Activated T-helper 17 cell treated with anti-CD3 and anti-CD28 coated beads, Interleukin-2, amount 50 U/mL, for 72 hours (primary cell): Measurements from ENCODE around the gene HNF1A. TPM values are rescaled to one million over a fixed set of nuclear protein-coding genes. Genes with fewer than 3 reads are reported as not detected.
A peak's percentile ranks its signal among the peaks of the same experiment; 100 is the strongest.

Source experiments
- ATAC-seq: fragments of 150-1000 bp; cut with Tn5 transposase; replicated peaks from 2 replicates; pipeline ENCODE4 v1.10.0; 2021; ENCODE audit warnings: mild to moderate bottlenecking, moderate library complexity
- H3K27ac Mint-ChIP-seq: one replicate; pipeline ENCODE4 v1.8.0; 2022; ENCODE audit warnings: mixed read lengths
- H3K27me3 Mint-ChIP-seq: one replicate; pipeline ENCODE4 v1.8.0; 2022; ENCODE audit warnings: mixed read lengths
- H3K36me3 Mint-ChIP-seq: one replicate; pipeline ENCODE4 v1.8.0; 2022; ENCODE audit warnings: low read depth, mild to moderate bottlenecking, mixed read lengths
- H3K4me1 Mint-ChIP-seq: one replicate; pipeline ENCODE4 v1.8.0; 2022; ENCODE audit warnings: mixed read lengths
- H3K4me3 Mint-ChIP-seq: one replicate; pipeline ENCODE4 v1.8.0; 2022; ENCODE audit warnings: mild to moderate bottlenecking, mixed read lengths
- H3K9me3 Mint-ChIP-seq: one replicate; pipeline ENCODE4 v1.8.0; 2022; ENCODE audit warnings: mixed read lengths
- total RNA-seq, 2 donors: library from RNA; stranded (reverse); gene quantifications; one replicate each; pipeline ENCODE4 v1.2.3, GENCODE V29; 2022

The HNF1A gene, protein sequence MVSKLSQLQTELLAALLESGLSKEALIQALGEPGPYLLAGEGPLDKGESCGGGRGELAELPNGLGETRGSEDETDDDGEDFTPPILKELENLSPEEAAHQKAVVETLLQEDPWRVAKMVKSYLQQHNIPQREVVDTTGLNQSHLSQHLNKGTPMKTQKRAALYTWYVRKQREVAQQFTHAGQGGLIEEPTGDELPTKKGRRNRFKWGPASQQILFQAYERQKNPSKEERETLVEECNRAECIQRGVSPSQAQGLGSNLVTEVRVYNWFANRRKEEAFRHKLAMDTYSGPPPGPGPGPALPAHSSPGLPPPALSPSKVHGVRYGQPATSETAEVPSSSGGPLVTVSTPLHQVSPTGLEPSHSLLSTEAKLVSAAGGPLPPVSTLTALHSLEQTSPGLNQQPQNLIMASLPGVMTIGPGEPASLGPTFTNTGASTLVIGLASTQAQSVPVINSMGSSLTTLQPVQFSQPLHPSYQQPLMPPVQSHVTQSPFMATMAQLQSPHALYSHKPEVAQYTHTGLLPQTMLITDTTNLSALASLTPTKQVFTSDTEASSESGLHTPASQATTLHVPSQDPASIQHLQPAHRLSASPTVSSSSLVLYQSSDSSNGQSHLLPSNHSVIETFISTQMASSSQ
- total RNA-seq, result not detected

DNA sequence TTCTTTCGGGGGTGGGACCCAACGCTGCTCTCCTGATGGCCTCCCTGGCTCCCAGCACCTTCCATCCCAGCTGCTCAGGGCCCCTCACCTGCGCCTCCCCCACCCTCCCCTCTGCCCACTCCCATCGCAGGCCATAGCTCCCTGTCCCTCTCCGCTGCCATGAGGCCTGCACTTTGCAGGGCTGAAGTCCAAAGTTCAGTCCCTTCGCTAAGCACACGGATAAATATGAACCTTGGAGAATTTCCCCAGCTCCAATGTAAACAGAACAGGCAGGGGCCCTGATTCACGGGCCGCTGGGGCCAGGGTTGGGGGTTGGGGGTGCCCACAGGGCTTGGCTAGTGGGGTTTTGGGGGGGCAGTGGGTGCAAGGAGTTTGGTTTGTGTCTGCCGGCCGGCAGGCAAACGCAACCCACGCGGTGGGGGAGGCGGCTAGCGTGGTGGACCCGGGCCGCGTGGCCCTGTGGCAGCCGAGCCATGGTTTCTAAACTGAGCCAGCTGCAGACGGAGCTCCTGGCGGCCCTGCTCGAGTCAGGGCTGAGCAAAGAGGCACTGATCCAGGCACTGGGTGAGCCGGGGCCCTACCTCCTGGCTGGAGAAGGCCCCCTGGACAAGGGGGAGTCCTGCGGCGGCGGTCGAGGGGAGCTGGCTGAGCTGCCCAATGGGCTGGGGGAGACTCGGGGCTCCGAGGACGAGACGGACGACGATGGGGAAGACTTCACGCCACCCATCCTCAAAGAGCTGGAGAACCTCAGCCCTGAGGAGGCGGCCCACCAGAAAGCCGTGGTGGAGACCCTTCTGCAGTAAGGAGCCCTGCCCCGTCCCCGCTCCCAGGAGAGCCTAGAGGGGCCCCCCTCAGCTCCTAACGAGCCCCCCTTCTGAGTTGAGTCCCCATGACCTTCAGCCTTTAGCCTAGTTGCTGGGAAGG is at the start of gene HNF1A:
Gene HNF1A (plus strand): TSS at position 248 of the 924 bp plus-strand sequence. CDS start 226 bp downstream, at position 474.
- H3K9me3 Mint-ChIP-seq, result no peaks in the 10 kb centered on the region
- no peak within 1 kb of the TSS for H3K4me3 Mint-ChIP-seq
- no peaks in the 10 kb centered on the region for H3K4me1 Mint-ChIP-seq
- H3K36me3 Mint-ChIP-seq, result no peaks in the 10 kb centered on the region
- H3K27me3 Mint-ChIP-seq, result no peaks in the 10 kb centered on the region
- no peak for ATAC-seq
- H3K27ac Mint-ChIP-seq, result no peak within 1 kb of the TSS

DNA sequence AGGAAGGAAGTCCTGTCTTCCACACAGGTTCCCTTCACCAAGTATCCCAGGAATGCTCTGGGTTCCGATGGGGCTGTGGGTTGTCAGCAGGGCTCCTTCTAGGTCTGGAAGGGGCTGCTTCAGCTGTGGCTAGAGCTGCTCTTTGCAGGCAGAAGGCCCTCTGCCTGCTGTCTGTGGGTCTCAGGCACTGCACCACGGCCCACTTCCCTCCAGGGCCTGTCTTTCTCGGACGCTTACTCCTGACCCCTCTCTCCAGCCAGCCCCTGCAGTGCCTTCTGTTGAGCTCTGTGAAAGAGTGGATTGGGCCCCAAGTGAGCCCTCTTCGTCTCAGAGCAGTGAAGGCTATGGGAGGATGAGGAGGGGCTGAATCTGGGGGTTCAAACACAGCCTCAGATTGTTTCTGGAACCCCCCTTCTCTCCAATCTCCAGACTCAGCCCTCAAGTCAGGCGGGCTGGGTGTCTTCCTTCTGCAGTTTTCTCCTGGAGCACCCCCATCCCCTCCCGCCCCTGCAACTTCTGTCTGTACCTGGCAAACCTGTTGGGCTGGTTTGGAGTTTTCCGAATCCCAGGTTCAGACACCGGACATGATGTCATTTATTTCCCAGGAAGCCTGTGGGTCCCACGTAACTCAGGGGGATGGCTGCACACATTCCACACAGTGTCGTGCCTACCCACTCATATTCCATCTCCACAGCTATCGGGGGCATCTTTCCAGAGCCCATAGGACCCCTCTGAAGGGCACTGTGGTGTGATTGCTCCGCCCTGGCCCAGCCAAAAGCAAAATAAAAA is 49.3 kb upstream of the HNF1A start:
- ATAC-seq, result peak; percentile 19
- Mint-ChIP-seq H3K36me3 (no peaks in the 10 kb centered on the region), H3K27me3 (peaks cover 6% of the 10 kb centered on the region), H3K27ac (no peak overlapping the region), H3K9me3 (no peaks in the 10 kb centered on the region), H3K4me1 (no peaks in the 10 kb centered on the region), H3K4me3 (no peak overlapping the region)

DNA sequence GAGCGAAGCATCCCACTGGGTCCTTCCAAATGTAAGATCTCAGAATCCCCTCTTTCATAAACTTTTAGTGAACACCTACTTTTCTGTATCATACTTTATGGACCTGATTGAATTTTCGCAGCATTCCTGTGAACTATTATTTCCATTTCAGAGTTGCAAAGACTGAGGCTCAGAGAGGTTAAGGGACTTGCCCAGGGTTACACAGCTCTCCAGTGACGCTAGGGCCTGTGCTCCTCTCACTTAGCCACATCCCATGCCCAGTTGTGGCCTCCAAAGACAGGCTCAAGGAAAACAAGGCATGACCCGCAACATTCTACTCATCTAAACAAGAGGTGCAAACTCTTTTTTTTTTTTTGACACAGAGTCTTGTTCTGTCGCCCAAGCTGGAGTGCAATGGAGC is 48.3 kb upstream of the HNF1A start:
- Mint-ChIP-seq H3K27me3 (peaks cover 6% of the 10 kb centered on the region), H3K27ac (no peak overlapping the region), H3K9me3 (no peaks in the 10 kb centered on the region), H3K36me3 (no peaks in the 10 kb centered on the region), H3K4me1 (no peaks in the 10 kb centered on the region), H3K4me3 (no peak overlapping the region)
- no peak for ATAC-seq

DNA sequence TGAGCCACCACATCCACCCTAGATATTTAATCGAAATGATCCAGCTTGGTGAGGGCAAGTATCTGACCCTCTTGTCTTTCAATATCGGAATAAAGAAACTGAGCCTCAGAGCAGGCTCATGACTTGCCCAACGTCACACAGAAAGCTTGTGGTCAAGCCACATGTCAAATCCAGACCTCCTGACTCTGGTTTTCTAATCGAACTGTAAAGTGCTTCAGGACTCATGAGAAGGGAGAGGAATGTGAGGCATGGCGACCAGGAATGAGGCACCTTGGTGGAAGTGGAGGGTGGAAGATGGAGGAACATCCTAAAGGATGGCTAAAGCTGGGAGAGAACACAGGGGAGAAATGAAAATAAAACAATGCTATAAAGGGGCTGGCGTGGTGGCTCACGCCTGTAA is 46.3 kb upstream of the HNF1A start:
- Mint-ChIP-seq H3K36me3 (no peaks in the 10 kb centered on the region), H3K27ac (no peak overlapping the region), H3K4me1 (no peaks in the 10 kb centered on the region), H3K27me3 (peaks cover 6% of the 10 kb centered on the region), H3K9me3 (no peaks in the 10 kb centered on the region), H3K4me3 (no peak overlapping the region)
- no peak for ATAC-seq

DNA sequence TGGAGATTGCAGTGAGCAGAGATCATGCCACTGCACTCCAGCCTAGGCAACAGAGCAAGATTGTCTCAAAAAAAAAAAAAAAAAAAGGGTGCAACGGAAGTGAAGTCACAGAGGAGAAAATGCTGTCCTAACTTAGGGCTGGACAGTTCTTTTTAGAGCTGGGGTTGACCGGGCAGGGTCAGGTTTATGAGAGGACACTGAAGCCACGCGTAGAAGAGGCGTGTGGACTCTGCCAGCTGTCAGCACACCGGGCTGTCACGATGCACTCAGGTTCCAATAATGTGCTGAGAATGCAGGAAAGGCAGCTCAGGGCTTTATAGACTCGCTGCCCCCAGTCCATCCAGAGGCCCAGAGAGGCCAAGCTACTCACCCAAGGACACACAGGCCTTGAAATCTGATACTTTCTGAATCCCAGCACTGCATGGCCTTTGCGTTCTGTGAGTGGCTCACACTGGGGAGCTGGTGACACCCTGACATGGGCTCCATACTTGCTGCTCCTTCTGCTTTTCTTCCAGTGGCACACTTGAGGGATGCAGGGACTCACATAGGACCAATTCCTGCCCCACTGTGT is 45.3 kb upstream of the HNF1A start:
- Mint-ChIP-seq H3K36me3 (no peaks in the 10 kb centered on the region), H3K9me3 (no peaks in the 10 kb centered on the region), H3K4me3 (no peak overlapping the region), H3K4me1 (no peaks in the 10 kb centered on the region), H3K27ac (no peak overlapping the region), H3K27me3 (peaks cover 10% of the 10 kb centered on the region)
- ATAC-seq, result no peak

DNA sequence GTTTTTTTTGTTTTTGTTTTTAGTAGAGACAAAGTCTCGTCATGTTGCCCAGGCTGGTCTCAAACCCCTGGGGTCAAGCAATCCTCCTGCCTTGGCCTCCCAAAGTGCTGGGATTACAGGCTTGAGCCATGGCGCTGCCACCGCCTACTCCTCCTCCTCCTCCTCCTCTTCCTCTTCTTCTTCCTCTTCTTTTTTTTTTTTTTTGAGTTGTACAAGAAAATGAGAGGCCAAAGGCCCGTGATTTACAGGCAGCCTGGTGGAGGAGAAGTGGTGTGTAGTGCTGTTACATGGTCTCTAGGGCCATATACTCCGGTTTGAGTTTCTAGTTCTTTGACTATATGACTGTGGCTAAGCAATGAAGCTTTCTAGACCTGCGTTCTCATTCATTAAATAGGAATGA is 44.6 kb upstream of the HNF1A start:
- Mint-ChIP-seq H3K4me1 (no peaks in the 10 kb centered on the region), H3K9me3 (no peaks in the 10 kb centered on the region), H3K27me3 (peaks cover 16% of the 10 kb centered on the region), H3K36me3 (no peaks in the 10 kb centered on the region), H3K27ac (no peak overlapping the region), H3K4me3 (no peak overlapping the region)
- ATAC-seq, result no peak

DNA sequence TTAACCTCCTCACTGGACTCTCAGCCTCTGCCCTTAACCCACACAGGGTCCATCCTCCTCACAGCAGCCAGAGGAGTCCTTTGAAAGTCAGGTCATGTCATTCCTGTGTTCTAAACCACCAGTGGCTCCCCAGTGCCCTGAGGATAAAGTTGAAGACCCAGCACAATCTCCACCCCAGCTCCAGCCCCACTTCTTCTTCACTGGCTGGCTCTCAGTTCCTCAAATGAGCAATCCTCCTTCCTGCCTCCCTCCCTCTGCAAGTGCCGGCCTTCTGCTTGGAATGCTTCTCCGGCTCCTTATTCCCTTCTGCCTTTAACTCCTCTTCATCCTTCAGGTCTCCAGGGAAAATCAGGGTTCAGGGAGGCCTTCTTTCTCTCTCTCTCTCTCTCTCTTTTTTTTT is 42.1 kb upstream of the HNF1A start:
- no peaks in the 10 kb centered on the region for H3K36me3 Mint-ChIP-seq
- H3K9me3 Mint-ChIP-seq, result no peaks in the 10 kb centered on the region
- H3K4me1 Mint-ChIP-seq, result no peaks in the 10 kb centered on the region
- H3K27me3 Mint-ChIP-seq, result peaks cover 16% of the 10 kb centered on the region
- ATAC-seq, result no peak
- H3K27ac Mint-ChIP-seq, result no peak overlapping the region
- H3K4me3 Mint-ChIP-seq, result no peak overlapping the region

DNA sequence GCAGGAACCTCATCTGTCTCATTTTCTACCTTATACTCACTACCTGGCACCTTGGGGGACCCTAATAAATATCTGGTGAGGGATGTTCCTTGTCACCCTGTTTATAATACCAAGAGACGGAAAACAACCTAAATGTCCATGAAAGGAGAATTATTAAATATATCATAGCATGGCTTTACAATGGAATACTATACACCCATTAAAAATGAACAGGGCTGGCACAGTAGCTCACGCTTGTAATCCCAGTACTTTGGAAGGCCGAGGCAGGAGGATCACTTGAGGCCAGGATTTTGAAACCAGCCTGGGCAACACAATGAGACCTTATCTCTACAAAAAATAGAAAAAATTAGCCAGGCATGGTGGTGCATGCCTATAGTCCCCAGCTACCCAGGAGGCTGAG is 39.8 kb upstream of the HNF1A start:
- Mint-ChIP-seq H3K4me1 (no peaks in the 10 kb centered on the region), H3K36me3 (no peaks in the 10 kb centered on the region), H3K27ac (no peak overlapping the region), H3K27me3 (peaks cover 12% of the 10 kb centered on the region), H3K9me3 (no peaks in the 10 kb centered on the region), H3K4me3 (no peak overlapping the region)
- ATAC-seq, result no peak

DNA sequence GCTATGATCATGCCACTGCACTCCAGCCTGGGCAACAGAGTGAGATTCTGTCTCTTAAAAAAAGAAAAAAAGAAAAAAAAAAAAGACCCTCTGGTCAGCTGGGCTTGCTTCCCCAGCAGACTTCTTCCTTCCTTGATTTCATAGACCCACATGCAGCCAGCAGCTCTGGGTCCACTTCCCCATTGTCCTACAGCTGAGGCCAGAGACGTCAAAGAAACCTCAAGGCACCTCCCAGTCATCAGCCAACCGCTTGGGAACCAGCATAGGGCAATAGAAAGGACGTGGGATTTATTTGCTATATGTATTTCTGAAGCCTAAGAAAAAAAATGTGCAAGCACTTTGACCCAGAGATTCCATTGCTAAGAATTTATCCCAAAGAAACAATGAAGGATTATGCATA is 38.8 kb upstream of the HNF1A start:
- Mint-ChIP-seq H3K4me1 (peaks cover 1% of the 10 kb centered on the region), H3K4me3 (no peak overlapping the region), H3K27ac (no peak overlapping the region), H3K9me3 (no peaks in the 10 kb centered on the region), H3K27me3 (peaks cover 11% of the 10 kb centered on the region), H3K36me3 (no peaks in the 10 kb centered on the region)
- ATAC-seq, result no peak

DNA sequence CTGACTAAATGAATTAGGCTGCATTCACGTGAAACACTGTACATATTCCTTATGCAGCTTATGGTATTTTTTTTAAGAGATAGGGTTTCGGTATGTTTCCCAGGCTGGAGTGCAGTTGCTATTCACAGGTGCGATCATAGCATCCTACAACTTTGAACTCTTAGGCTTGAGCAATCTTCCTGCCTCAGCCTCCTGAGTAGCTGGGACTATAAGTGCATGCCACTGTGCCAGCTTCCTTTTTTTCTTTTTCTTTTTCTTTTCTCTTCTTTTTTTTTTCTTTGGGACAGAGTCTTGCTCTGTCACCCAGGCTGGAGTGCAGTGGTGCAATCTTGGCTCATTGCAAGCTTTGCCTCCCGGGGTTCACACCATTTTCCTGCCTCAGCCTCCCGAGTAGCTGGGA is 38.3 kb upstream of the HNF1A start:
- H3K9me3 Mint-ChIP-seq, result no peaks in the 10 kb centered on the region
- peaks cover 4% of the 10 kb centered on the region for H3K4me1 Mint-ChIP-seq
- H3K4me3 Mint-ChIP-seq, result no peak overlapping the region
- H3K27ac Mint-ChIP-seq, result no peak overlapping the region
- peaks cover 11% of the 10 kb centered on the region for H3K27me3 Mint-ChIP-seq
- no peak for ATAC-seq
- no peaks in the 10 kb centered on the region for H3K36me3 Mint-ChIP-seq

DNA sequence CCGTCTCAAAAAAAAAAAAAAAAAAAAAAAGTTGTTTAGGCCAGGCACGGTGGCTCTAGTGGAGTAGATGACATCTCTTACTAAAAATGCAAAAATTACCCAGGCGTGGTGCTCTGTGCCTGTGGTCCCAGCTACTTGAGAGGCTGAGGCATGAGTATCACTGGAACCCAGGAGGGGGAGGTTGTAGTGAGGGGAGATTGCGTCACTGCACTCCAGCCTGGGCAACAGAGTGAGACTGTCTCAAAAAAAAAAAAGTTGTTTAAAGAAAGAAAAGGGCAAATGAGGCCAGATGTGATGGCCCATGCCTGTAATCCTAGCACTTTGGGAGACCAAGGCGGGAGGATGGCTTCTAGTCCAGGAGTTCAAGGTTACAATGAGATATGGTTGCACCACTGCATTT is 37.5 kb upstream of the HNF1A start:
- H3K36me3 Mint-ChIP-seq, result no peaks in the 10 kb centered on the region

DNA sequence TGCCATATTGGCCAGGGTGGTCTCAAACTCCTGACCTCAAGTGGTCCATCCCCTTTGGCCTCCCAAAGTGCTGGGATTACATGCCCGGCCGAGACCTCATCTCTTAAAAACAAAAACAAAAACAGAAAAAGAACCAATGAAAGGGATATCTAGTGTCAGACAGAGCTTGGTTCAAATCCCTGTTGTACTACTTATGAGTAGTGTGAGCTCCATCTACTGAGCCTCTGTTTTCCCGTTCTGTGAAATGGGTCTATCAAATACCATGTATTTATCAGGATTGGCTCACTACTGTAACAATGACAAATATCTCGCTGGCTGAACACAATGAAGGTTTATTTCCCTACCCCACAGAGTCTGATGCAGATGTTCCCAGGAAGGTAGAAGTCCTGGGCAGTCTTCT is 36.9 kb upstream of the HNF1A start:
- no peaks in the 10 kb centered on the region for H3K9me3 Mint-ChIP-seq
- peaks cover 11% of the 10 kb centered on the region for H3K27me3 Mint-ChIP-seq
- no peak overlapping the region for H3K4me3 Mint-ChIP-seq

More for the DNA sequence above, 37.5 kb upstream of the HNF1A start:
- Mint-ChIP-seq H3K9me3 (no peaks in the 10 kb centered on the region), H3K27ac (no peak overlapping the region), H3K4me3 (no peak overlapping the region), H3K4me1 (peaks cover 9% of the 10 kb centered on the region), H3K27me3 (peaks cover 11% of the 10 kb centered on the region)
- ATAC-seq, result no peak

DNA sequence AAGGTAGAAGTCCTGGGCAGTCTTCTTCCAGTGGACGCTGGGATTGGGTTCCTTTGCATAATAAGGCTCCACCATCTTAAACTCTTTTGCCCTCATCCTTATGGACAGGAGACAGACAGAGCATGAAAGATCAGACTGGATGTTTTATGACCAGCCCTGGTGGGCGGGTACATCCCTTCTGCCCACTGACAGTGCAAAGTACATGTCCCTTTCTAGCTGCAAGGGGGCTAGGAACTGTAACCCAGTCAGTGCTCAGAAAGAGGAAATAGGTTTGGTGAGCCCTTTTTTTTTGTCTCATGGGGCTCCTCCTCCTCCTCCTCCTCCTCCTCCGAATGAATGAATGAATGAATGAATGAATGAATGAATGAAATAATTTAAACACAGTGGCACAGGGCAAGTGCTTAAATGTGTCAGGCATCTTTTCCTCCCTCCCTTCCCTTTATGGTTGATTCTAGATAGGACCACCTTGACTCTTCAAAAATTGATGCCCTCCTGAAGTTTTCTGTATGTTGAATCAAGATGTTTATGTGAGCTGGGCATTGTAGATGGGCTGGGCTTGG is 36.4 kb upstream of the HNF1A start:
- Mint-ChIP-seq H3K27ac (no peak overlapping the region), H3K27me3 (peaks cover 11% of the 10 kb centered on the region), H3K4me3 (no peak overlapping the region), H3K4me1 (peaks cover 10% of the 10 kb centered on the region), H3K36me3 (no peaks in the 10 kb centered on the region), H3K9me3 (no peaks in the 10 kb centered on the region)
- no peak for ATAC-seq

More for the DNA sequence above, 36.9 kb upstream of the HNF1A start:
- no peak for ATAC-seq
- Mint-ChIP-seq H3K4me1 (peaks cover 10% of the 10 kb centered on the region), H3K27ac (no peak overlapping the region), H3K36me3 (no peaks in the 10 kb centered on the region)
